Neural crest cell (in vitro differentiated cells): Measurements from ENCODE around the gene KLK10. TPM values are rescaled to one million over a fixed set of nuclear protein-coding genes. Genes with fewer than 3 reads are reported as not detected.
A peak's percentile ranks its signal among the peaks of the same experiment; 100 is the strongest.

Experiments
- DNase-seq: peaks from one replicate; pipeline ENCODE4 v3.0.0; 2021; ENCODE audit warnings: low read depth, mixed read lengths, low spot score
- H3K27ac Mint-ChIP-seq: one replicate; pipeline ENCODE4 v1.8.0; 2021; ENCODE audit warnings: mild to moderate bottlenecking, mixed read lengths; ENCODE audit not compliant: unreplicated experiment
- H3K27me3 Mint-ChIP-seq: 2 replicates; pipeline ENCODE4 v1.8.0; 2021; ENCODE audit warnings: low read depth, mild to moderate bottlenecking, mixed read lengths
- H3K36me3 Mint-ChIP-seq: 2 replicates; pipeline ENCODE4 v1.8.0; 2021; ENCODE audit warnings: low read depth, mild to moderate bottlenecking, mixed read lengths
- H3K4me1 Mint-ChIP-seq: 2 replicates; pipeline ENCODE4 v1.8.0; 2021; ENCODE audit warnings: mixed read lengths
- H3K4me3 Mint-ChIP-seq: one replicate; pipeline ENCODE4 v1.8.0; 2021; ENCODE audit warnings: mild to moderate bottlenecking, mixed read lengths
- H3K9me3 Mint-ChIP-seq: 2 replicates; pipeline ENCODE4 v1.8.0; 2021; ENCODE audit warnings: mixed read lengths
- total RNA-seq: library from RNA; stranded (reverse); gene quantifications from 2 replicates; pipeline ENCODE4 v1.2.1, GENCODE V29; 2021
- TF ChIP-seq, protein P1 (sequence below): fragments of 200-600 bp; sonication (generic); conservative IDR thresholded peaks from 2 replicates; pipeline ENCODE4 v1.5.0; 2021; ENCODE audit warnings: antibody characterized with exemption, mild to moderate bottlenecking

Gene KLK10
- total RNA-seq, 1 donor from 2014 or later: not detected

DNA sequence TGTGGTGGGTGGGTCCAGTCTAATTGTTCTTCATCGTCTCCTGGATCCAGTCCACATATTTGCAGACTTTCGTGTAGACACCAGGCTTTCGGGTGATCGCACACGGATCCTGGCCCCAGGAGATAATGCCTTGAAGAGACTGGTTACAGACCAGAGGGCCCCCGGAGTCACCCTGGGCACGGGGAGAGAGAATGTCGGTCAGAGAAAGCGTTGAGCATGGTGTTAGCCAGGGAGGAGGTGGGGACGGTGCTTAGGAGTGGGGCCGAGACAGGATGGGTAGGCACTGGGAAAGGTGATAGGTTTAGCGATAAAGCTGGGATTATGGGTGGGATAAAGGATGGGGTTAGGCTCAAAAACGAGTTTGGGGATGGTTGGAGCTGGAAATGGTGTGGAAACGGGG is 3.0 kb upstream of the KLK10 start:
- Mint-ChIP-seq H3K27me3 (peaks cover 77% of the 10 kb centered on the region), H3K4me1 (peaks cover 7% of the 10 kb centered on the region)

DNA sequence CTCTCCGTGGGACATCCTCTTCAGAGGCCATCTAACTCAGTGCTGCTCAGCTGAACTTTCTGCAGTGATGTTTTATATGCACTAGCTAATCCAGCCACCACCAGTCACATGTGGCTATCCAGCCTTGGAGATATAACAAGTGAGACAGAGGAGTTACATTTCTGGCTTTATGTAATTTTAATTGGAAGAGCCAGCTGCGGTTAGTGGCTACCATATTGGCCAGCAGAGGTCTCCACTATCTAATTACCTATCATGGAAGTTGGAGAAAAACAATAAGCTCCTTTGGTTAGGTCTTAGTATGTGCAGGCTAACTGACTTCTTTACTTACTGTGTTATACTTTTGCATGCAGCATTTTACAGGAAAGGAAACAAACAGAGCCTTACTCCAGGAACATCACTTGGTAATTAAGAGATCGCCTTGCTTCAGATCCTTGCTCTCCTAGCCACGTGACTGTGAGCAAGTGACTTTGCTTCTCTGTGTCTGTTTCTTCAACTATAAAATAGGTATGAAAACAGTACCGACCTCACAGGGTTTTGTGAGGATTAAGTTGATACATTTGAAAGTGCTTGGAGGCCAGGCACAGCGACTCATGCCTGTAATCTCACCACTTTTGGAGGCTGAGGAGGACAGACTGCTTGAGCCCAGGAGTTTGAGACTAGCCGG is 1.6 kb upstream of the KLK10 start:
- no peak overlapping the region for H3K27ac Mint-ChIP-seq
- peaks cover 12% of the 10 kb centered on the region for H3K4me1 Mint-ChIP-seq
- H3K4me3 Mint-ChIP-seq: peak overlapping the region; percentile 59
- peaks cover 85% of the 10 kb centered on the region for H3K27me3 Mint-ChIP-seq
- TF ChIP-seq, protein P1, sequence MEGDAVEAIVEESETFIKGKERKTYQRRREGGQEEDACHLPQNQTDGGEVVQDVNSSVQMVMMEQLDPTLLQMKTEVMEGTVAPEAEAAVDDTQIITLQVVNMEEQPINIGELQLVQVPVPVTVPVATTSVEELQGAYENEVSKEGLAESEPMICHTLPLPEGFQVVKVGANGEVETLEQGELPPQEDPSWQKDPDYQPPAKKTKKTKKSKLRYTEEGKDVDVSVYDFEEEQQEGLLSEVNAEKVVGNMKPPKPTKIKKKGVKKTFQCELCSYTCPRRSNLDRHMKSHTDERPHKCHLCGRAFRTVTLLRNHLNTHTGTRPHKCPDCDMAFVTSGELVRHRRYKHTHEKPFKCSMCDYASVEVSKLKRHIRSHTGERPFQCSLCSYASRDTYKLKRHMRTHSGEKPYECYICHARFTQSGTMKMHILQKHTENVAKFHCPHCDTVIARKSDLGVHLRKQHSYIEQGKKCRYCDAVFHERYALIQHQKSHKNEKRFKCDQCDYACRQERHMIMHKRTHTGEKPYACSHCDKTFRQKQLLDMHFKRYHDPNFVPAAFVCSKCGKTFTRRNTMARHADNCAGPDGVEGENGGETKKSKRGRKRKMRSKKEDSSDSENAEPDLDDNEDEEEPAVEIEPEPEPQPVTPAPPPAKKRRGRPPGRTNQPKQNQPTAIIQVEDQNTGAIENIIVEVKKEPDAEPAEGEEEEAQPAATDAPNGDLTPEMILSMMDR: peak; percentile 76
- DNase-seq: no peak
- H3K36me3 Mint-ChIP-seq: no peaks in the 10 kb centered on the region
- H3K9me3 Mint-ChIP-seq: no peaks in the 10 kb centered on the region

More for the DNA sequence above, 3.0 kb upstream of the KLK10 start:
- no peak for DNase-seq
- Mint-ChIP-seq H3K36me3 (no peaks in the 10 kb centered on the region), H3K4me3 (no peak overlapping the region), H3K9me3 (no peaks in the 10 kb centered on the region), H3K27ac (no peak overlapping the region)
- TF ChIP-seq, protein P1: no peak

DNA sequence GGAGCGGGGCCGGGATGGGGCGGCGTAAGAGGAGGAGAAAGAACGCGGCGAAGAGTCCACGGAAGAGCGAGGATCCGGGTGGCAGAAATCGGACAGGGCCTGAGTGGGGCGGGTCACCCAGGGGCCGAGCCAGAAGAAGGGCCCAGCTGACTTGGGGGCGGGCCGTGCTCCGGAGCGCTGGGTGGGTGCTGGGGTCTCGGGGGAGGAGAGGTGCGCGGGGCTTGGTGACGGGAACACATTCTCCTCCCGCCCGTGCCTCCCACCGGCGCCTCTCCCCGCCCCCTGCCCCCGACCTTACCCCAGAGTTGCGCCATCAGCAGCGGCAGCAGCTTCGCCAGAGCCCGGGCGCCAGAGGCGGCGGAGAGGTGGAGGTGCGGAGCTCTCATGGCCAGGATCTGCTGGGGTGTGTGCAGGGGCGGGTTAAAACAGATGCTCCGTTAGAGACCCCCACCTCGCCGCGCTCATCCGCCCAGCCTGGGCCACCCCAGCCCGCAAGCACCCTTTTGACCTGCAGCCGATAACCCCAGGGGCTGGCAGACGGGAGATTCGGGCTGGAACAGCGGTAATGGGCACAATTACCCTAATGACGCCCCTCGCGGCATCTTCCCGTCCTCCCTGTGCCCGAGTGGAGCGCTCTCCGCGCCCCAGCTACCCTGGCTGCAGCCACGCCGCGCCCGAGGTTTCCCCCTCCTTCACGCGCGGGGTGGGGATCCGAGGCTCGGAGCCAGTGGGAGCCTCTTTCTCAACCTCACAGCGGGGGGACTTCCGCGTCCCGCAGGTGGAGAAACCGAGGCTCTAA is 565 bp downstream of the KLK10 start:
- peaks cover 97% of the 10 kb centered on the region for H3K27me3 Mint-ChIP-seq
- no peak overlapping the region for H3K4me3 Mint-ChIP-seq
- H3K27ac Mint-ChIP-seq: no peak overlapping the region
- H3K4me1 Mint-ChIP-seq: peaks cover 12% of the 10 kb centered on the region
- H3K36me3 Mint-ChIP-seq: no peaks in the 10 kb centered on the region
- H3K9me3 Mint-ChIP-seq: no peaks in the 10 kb centered on the region
- no peak for DNase-seq
- TF ChIP-seq, protein P1: no peak

DNA sequence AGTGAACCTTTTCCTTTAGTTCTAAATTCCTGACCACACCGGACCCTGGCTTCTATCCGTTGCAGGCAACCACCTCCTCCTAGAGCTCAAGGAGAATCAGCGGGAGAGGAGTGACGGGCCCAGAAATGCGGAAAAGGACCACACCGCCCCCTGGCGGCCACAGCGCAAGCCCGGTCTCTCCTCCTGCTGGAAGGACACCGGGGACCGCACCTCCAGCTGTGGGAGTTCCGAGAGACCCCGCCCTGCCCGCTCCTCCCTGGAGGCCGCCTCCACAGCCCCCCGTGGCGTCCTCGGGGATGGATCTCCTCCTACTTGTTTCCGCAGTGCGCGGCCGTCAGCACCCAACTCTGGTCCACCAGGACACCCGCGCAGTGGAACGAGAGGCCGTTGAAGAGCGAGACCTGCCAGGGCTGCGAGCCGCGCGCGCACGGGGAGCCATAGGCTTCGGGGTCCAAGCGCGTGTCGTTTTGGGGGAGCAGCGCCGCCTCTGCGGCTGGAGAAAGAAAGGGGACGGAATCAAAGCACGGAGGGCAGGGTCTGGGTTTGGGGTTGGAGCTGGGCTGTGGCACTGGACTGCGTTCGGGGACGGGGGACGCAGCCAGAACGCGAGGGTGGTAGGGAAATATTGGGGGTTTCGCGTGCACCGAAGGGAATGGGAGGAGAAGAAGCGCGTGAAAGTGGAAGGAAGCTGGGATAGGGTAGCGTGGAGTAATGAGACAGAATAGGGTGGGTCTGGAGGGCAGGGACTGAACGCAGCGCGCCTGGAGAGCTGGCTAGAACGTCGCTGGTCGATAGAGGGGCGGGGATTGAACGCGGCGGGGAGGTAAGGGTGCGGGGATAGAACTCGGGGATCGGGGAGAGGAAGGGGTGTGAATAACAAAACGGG is 2.5 kb downstream of the KLK10 start:
- TF ChIP-seq, protein P1: peak; percentile 78
- Mint-ChIP-seq H3K4me3 (peak overlapping the region; percentile 44), H3K4me1 (peaks cover 12% of the 10 kb centered on the region), H3K36me3 (no peaks in the 10 kb centered on the region), H3K27ac (no peak overlapping the region), H3K9me3 (no peaks in the 10 kb centered on the region), H3K27me3 (peaks cover 92% of the 10 kb centered on the region)
- DNase-seq: peak; percentile 53

DNA sequence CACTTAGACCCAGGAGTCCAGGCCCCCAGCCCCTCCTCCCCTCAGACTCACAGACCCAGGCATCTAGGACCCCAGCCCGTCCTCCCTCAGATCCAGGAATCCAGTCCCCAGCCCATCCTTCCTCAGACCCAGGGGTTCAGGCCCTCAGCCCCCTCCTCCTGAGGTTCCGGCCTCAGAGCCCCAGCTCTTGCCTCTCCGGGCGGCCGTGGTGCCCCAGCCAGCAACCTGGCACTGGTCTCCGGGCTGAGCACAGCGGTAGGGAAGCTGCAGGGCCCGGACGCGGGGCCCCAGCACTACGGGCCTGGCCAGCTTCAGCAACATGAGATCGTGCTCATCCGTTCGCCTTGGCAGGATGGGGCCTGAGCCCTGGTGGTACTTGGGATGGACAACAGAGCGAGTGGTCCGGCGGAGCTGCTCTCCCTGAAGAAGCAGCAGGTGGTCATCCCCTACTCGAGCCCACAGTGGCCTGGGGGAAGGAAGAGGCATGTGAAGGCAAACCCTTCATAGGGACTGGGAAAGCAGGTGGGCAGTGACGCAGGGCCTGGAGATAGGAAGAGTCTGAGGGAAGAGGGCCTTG is 3.7 kb downstream of the KLK10 start:
- no peak overlapping the region for H3K4me3 Mint-ChIP-seq
- H3K4me1 Mint-ChIP-seq: peaks cover 12% of the 10 kb centered on the region
- DNase-seq: no peak
- TF ChIP-seq, protein P1: no peak
- no peaks in the 10 kb centered on the region for H3K9me3 Mint-ChIP-seq
- no peak overlapping the region for H3K27ac Mint-ChIP-seq
- H3K36me3 Mint-ChIP-seq: no peaks in the 10 kb centered on the region
- peaks cover 87% of the 10 kb centered on the region for H3K27me3 Mint-ChIP-seq
